Stimulated activated CD4-positive, alpha-beta T cell treated with anti-CD3 and anti-CD28 coated beads, Interleukin-1b, Interleukin-23, amount 100 ng/mL, for 4 hours (primary cell): ENCODE data around the gene RPRD1A.
"Not testable (repeated sequence)": the region's sequence is repeated elsewhere in the genome, so short reads cannot be mapped to it uniquely, and the experiment has no call there.

ENCODE experiments used
- DNase-seq, 2 donors: peaks; one replicate each; pipeline ENCODE4 v3.0.0-alpha.2; 2020; ENCODE audit warnings: low read depth in 2 of 2

Gene RPRD1A, protein sequence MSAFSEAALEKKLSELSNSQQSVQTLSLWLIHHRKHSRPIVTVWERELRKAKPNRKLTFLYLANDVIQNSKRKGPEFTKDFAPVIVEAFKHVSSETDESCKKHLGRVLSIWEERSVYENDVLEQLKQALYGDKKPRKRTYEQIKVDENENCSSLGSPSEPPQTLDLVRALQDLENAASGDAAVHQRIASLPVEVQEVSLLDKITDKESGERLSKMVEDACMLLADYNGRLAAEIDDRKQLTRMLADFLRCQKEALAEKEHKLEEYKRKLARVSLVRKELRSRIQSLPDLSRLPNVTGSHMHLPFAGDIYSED

DNA sequence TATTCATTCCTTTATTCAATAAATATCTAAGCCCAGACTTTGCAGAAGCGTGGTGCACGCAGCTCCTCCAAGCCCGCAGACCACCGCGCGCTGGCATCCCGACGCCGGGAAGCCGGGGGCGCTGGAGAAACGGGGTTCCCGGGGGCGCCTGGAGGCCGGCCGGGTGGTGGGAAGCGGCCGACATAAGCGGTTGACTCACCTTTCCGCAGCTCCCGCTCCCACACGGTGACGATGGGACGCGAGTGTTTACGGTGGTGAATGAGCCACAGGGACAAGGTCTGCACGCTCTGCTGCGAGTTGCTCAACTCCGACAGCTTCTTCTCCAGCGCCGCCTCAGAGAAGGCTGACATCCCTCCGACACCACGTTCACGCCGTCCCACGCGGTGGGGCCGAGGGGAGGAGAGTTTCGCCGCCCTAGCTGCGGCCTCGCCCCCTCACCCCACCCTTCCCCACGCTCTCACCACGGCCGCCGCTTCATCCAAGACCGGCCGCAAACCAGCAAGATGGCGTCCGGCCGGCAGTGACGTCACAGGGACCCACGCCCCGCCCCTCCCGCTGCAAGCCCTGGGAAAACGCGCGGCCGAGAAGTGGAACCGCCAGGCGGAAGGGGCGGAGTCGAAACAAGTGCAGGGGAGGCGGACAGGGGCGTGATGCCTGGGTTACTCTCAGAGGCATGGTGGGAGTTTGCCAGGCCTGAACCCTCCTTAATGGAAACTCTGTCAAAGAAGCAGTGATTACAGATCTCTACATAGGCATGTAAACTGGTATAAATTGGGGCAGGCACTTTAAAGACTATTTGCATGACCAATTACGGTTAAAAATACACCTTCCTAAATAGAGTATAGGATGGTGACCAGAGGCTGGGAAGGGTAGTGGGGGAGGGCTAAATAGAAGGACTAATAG is at the start of gene RPRD1A:
Gene RPRD1A (minus strand): TSS at position 505 of the 903 bp plus-strand sequence. CDS start 155 bp downstream, at position 350.
- peak; percentile 98 to 99 for DNase-seq

DNA sequence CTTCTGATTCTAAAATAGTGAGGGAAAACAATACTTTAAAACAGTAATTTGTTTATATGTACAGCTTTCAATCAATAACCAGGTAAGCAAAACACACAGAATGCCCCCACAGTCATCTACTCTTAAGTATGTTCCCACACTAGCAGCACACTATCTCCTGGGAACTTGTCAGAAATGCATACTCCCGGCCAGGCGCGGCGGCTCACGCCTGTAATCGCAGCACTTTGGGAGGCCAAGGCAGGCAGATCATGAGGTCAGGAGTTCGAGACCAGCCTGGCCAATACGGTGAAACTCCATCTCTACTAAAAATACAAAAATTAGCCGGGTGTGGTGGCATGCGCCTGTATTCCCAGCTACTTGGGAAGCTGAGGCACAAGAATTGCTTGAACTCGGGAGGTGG is 49.4 kb upstream of the RPRD1A start:
- not testable (repeated sequence) for DNase-seq

DNA sequence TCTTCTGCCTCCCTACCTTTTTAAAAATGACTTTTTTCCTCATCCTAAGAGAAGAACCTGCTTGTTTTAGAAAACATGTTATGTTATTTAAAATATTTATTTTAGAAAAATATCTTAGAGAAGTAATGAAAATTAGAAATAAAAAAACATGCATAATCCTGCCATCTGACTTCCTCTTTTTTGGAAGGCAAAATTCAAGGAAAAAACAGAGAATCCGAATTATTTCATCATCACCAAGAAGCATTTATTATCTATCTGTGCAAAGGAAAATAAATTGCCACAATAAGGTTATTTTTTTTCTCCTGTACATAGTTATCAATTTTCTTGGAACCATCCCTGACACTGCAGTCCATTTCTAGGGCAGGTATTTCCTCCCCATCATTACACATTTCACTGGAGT is 47.4 kb upstream of the RPRD1A start:
- DNase-seq = no peak

DNA sequence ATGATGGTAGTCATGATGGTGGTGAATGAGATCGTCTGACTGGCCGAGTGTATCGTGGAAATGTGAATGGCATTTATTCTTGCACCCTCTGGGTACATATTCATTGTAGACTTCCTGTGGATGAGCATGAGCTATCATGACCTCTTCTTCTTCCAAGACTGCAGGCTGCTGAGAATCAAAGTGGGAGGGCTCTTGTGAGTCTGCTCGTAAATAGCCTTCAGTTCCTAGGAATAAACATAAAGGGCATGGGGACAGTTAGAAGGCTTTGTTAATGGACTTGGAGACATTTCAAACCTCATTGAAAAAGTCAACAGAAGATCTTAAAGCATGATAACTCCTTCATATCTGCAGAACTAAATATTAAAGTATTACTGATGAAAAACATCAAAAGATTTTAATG is 46.9 kb upstream of the RPRD1A start:
- DNase-seq = no peak

DNA sequence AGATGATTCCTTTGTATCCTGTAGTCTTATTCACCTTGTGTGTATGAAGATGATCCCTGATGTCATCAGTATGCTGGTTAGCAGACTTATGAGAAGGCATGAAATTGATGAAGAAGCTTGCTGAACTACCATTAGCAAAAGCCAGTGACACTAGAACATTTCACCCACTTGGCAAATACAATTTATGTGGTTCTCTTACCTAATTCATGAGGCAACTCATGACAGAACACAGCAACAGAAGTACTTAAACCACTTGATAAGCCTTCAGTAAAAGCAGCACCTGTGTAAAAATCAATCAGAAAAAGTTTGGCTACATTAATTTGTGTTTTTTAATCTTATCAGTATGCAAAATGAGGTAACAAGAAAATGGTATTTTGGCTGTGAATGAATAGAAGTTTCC is 44.9 kb upstream of the RPRD1A start:
- no peak for DNase-seq

DNA sequence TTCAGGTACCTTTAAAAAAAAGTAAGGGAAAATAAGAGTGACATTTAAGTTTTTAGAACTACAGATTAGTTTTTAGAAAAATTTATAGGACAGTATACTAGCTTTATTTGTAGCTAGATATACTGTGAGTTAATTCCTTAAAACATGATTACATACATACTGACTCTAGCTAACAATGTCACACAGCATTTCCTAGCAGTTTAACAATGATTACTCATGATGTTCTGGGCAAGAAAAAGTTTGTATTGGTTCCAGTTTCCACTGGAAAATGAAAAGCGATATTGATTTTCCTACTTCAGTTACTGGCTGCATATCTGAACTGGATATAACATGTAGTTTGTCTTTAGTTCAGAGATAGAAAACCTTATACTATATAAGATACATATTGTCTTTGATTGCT is 42.4 kb upstream of the RPRD1A start:
- DNase-seq = no peak

DNA sequence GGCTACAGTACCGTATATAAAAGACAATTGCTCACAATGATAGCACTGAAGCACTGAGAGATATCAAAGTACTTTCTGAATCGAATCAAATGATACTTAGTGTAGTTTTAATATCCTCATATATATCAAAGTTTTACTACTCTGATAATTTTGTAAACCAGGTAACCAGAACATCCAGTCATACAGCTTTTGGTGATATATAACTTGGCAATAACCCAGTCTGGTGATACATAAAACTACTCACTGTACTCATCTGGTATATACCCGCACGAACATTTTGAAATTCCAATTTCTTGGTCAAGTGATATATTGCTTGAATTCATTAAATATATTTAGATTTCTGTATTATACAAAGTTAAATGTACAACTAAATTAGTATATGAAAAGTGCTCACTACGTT is 41.2 kb upstream of the RPRD1A start:
- DNase-seq = no peak

DNA sequence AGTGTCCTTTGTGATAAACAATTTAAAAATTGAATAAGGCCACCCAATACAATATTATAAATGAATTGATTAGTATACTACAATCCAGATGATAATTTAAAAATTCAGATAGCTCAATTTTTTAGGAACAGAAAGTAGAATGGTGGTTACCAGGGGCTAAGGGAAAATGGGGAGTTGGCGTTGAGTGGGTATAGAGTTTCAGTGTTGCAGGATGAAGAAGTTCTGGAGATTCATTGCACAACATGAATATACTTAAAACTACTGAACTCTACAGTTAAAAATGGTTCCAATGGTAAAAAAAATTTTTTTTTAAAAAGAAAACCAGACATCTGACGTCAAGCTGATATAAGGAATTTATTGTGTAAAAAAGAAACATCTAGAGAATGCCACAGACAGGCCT is 40.8 kb upstream of the RPRD1A start:
- no peak for DNase-seq

DNA sequence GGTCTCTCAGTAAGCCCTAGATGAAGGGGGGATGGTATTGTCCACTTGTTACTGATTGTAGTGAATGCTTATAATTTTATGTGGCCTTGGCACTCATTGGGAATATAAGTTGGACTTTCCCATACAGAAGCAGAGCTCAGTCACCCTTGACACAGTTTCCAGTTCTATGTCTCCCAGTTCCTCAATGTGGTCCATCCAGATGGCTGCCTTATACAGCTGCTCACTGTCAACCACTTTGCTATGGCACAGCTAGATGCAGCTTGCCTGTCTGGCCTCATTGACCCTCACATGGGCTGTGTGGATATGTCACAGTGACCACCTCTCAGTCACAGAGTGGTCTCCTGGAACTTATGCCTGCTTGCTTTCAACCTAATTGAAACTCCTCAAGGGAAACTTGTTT is 40.1 kb upstream of the RPRD1A start:
- DNase-seq = no peak

DNA sequence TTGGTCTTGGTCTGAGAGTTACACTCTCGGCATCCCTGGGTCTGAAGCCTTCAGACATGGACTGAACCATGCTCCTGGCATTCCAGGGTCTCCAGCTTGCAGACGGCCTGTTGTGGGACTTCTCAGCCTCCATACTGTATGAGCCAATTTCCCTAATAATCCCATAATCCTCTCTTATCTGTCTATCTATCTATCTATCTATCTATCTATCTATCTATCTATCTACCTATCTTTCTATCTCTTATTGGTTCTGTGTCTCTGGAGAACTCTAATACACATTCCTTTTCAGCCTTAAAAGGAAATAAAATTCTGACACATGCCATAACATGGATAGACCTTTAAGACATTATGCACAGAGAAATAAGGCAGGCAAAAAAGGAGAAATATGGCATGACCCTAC is 37.4 kb upstream of the RPRD1A start:
- no peak for DNase-seq

DNA sequence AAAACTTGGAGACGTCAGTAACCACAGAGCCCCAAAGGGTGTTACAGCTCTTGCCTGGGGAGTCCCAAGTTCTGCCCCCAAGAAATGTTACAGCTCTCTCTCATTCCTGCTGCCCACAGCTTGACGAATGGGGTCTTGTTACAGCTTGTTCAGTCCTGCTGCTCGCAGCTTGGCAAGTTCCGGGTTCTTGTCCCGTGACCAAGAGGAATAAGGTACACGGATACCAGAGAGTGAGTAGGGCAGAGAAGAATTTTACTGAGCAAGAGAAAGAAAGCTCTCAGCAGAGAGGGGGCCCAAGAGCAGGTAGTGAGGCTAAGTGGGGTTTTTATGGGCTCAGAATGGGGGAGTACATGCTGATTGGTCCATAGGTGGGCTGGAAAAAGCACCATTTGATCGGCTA is 34.6 kb upstream of the RPRD1A start:
- no peak for DNase-seq

DNA sequence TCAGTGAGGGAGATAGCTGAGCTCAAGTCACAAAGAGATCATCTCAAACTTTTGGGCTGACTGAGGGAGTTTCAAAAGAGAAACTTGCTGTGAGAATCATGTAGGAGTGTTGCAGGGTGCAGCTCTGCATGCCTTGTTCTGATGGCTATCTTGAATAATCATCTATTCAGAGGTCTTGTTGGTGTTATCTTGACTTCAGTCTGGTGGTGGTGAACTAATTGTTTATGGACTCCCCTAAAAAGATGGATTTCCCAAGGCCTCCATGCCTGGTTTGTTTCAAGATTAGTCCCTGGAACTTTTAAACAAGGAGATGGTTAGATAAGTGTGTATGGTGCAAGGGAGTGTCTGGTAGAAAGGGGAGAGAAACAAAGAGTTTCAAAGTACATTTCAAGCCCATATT is 32.0 kb upstream of the RPRD1A start:
- no peak for DNase-seq

DNA sequence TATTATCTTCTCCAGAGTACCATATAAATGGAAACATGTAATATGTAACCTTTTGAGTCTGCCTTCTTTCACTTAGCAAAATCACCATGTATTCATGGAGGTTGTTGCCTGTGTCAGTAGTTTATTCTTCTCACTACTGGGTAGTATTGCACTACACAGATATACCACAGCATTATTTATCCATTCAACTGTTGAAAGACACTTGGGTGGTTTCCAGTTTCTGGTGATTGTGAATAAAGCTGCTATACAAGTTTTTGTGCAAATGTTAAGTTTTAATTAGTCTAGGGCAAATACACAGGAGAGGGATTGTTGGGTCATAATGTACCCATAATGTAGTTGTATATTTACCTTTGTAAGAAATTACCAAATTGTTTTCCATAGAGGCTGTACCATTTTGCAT is 29.6 kb upstream of the RPRD1A start:
- DNase-seq = no peak

DNA sequence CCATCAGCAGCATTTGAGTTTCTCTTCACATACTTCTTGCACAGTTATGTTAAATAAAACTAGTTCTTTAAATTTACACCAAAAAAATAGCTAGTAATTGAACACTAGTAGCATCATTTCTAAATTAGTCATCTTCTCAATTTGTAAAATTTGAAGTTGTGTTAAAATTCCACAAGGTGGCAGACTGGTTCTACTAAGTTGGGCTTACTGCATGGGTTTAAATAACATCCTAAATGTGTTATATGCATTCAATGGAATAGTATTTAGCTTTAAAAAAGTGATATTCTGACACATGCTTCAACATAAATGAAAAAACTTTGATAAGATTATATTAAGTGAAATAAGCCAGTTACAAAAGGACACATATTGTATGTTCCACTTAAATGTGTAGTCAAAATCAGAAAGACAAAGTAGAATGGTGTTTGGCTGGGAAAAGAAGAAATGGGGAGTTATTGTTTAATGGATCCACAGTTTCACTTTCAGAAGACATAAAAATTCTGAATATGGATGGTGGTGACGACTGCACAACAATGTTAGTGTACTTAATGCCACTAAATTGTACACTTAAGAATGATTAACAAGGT is 28.7 kb upstream of the RPRD1A start:
- peak in 1 of 2 donors; percentile 2 for DNase-seq

DNA sequence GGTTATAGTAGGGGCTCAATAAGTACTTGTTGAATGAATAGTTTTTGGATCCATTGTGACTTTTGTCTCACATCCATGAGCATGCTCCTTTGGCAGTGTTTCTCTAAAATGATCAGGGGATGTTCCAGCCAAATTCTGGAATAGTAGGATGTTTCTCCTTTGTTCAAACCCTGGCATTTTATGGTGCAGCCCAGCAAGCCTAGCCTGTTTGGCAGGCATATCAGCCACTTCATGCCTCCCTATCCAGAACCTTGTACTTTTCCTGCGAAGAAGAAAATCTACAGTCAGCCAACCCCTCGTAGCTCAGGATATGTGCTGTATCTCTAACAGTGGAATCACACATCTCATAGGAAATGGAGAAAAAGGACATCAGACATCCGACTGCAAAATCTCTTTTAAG is 27.1 kb upstream of the RPRD1A start:
- no peak for DNase-seq

DNA sequence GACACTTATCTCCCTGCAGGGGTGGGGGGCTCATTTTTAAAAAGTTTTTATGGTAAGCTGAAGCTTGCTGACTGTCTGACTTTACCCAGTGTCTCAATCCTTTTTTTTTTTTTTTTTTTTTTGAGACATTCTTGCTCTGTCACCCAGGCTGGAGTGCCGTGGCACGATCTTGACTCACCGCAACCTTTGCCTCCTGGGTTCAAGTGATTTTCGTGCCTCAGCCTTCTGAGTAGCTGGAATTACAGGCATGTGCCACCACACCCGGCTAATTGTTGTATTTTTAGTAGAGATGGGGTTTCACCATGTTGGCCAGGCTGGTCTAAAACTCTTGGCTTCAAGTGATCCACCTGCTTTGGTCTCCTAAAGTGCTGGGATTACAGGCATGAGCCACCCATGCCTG is 24.8 kb upstream of the RPRD1A start:
- DNase-seq = not testable (repeated sequence)

DNA sequence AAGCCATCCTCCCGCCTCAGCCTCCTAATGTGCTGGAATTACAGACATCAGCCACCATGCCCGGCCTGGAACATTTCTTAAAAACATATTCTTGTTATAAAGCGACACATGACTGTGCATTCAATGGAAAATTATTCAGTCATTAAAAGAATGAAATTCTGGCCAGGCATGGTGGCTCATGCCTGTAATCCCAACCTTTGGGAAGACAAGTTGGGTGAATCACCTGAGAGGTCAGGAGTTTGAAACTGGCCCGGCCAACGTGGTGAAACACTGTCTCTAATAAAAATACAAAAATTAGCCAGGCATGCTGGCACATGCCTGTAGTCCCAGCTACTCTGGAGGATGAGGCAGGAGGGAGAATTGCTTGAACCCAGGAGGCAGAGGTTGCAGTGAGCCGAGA is 21.6 kb upstream of the RPRD1A start:
- DNase-seq = no peak

DNA sequence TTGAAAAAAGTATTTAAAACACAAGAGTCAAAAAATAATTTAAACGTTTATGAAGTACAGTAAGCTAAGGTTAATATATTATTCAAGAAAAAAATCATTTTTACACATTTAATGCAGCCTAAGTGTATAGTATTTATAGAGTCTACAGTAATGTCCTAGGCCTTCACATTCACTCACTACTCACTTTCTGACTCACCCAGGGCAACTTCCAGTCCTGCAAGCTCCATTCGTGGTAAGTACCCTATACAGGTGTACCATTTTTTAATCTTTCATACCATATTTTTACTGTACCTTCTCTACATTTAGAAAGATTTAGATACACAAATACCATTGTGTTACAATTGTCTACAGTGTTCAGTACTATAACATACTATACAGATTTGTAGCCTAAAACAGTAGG is 20.9 kb upstream of the RPRD1A start:
- DNase-seq = no peak

DNA sequence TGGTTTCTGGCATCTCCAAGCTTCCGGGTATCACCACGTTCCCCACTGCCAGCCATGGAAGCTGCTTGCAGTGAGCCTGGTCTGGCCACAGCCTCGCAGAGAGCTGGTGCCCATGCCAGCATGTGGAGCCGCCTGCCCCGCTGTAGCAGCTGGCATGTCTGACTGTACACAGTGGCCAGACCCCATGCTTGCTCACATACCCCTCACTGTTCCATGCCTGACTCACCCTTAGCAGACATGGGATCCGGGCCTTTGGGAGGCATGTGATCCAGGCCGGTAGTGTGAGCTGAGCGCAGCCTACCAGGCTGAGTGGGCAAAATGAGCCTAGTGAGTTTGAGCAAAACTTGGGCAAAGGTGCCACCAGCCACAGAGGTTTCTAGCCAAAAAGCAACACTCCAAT is 18.8 kb upstream of the RPRD1A start:
- DNase-seq = no peak

DNA sequence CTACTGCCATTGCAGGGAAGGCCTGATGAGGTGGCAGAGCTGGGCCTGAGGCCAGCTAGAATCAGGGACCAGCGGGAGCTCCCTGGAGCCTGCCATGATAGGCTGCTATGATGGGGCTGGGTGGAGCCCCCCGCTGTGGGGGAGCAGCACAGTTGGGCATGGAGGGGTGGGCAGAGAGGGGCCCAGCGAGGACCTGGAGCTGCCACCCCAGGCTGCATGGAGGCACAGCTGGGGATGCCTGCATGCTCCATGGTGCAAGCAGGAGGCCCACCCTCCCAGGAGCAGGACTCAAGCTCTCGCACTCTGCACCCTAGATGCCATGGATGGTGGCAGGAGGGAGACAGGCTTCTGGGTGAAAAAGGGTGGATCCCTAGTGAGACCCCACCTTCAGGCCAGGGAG is 17.8 kb upstream of the RPRD1A start:
- no peak for DNase-seq

DNA sequence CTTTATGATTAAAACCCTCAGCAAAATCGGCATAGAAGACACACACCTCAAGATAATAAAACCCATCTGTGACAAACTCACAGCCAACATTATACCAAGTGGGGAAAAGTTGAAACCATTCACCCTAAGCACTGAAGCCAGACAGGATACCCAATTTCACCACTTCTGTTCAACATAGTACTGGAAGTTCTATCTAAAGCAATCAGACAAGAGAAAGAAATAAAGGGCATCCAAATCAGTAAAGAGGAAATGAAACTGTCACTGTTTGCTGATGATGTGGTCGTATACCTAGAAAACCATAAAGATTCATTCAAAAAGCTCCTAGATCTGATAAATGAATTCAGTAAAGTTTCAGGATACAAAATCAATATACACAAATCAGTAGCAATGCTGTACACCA is 16.4 kb upstream of the RPRD1A start:
- DNase-seq = no peak

DNA sequence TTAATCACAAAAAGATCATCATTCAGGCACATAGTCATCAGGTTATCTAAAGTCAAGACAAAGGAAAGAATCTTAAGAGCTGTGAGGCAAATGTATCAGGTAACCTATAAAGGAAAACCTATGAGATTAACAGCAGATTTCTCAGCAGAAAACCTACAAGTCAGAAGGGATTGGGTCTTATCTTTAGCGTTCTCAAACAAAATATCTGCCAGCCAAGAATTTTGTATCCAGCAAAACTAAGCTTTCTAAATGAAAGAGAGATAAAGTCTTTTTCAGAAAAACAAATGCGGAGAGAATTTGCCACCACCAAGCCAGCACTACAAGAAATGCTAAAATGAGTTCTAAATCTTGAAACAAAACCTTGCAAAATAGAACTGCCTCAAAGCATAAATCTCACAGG is 13.8 kb upstream of the RPRD1A start:
- DNase-seq = not testable (repeated sequence)
